Esophagus squamous epithelium (tissue), 5 donors: Measurements from ENCODE around the gene TBC1D5. TPM values are rescaled to one million over a fixed set of nuclear protein-coding genes. Genes with fewer than 3 reads are reported as not detected.

ENCODE experiments used
- DNase-seq: peaks from one replicate; lab custom pipeline; 2025; lab: John Stamatoyannopoulos, UW
- H3K27ac ChIP-seq, 4 donors: fragments of 200-600 bp; sonication (generic); one replicate each; pipeline ENCODE4 v1.5.1; 2016 to 2019; ENCODE audit warnings: mild to moderate bottlenecking in 1 of 4
- H3K27me3 ChIP-seq, 4 donors: fragments of 200-600 bp; sonication (generic); 1 replicate in 3 of 4; 2 replicates in 1 of 4; pipeline versions ENCODE4 v1.5.1 to v1.6.0; 2017 to 2021; ENCODE audit warnings: antibody characterized with exemption in 1 of 4
- H3K36me3 ChIP-seq, 3 donors: fragments of 200-600 bp; sonication (generic); one replicate each; pipeline ENCODE4 v1.5.1; 2016 to 2019
- H3K4me1 ChIP-seq, 3 donors: fragments of 200-600 bp; sonication (generic); one replicate each; pipeline ENCODE4 v1.5.1; 2017 to 2019
- H3K4me3 ChIP-seq, 4 donors: fragments of 200-600 bp; sonication (generic); 1 replicate in 3 of 4; 2 replicates in 1 of 4; pipeline ENCODE4 v1.5.1; 2016 to 2019; ENCODE audit warnings: mild to moderate bottlenecking in 2 of 4, moderate library complexity in 1 of 4
- H3K9me3 ChIP-seq, 3 donors: fragments of 200-600 bp; sonication (generic); one replicate each; pipeline ENCODE4 v1.5.1; 2016 to 2019
- POLR2A ChIP-seq, 4 donors: fragments of 450-650 bp; IDR thresholded peaks; one replicate each; pipeline ENCODE4 v1.6.1; 2017; ENCODE audit warnings: antibody characterized with exemption in 4 of 4, mild to moderate bottlenecking in 4 of 4, moderate library complexity in 3 of 4
- WGBS, 2 donors: methylation state at CpG; one replicate each; pipeline ENCODE4 v1.1.5; 2018; 5-methylcytosine and 5-hydroxymethylcytosine counted together
- intact Hi-C: fragments of 100-400 bp; cut with DNase I; formaldehyde crosslinking; loops from one replicate; pipeline ENCODE4 v1.15.0; 2022
- total RNA-seq, 4 donors: library from RNA; depleted of rRNA; stranded (reverse); fragments of >200 nt; gene quantifications; one replicate each; pipeline ENCODE4 v1.1.0, GENCODE V29; 2016
- TF ChIP-seq, protein P1 (sequence below), 6 experiments: fragments of 450-650 bp in 4 of 6; fragments of 200-600 bp in 2 of 6; sonication (generic) in 2 of 6; IDR thresholded peaks; one replicate each; pipeline ENCODE4 v1.5.1; 2016 to 2019; ENCODE audit warnings: antibody characterized with exemption in 6 of 6, mild to moderate bottlenecking in 4 of 6, moderate library complexity in 4 of 6
- donor health status: DM: yes; HTN: yes; CAD: no.

TBC1D5 gene
- total RNA-seq, 4 donors from 2014 or later: 32.8 to 56.1 (median 39.9) TPM

DNA sequence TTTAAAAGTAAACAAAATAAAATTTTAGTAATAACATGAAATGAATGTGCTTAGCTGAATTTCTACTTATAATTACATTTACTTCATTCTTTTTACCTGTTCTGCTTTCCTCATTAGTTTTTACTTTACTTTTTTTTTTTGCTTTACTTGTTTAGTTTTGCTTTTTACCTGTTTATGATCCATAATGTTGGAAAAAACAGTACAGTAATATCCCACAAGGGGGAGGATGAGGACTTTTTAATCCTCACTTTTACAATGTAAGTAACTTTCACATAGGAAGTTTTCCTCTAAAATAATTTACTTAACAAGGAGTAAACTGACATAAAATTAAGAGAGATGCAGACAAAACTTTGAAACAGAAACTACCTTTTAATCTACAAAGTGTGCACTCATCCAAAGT is 268.7 kb downstream of the TBC1D5 start:
- TF ChIP-seq, protein P1, sequence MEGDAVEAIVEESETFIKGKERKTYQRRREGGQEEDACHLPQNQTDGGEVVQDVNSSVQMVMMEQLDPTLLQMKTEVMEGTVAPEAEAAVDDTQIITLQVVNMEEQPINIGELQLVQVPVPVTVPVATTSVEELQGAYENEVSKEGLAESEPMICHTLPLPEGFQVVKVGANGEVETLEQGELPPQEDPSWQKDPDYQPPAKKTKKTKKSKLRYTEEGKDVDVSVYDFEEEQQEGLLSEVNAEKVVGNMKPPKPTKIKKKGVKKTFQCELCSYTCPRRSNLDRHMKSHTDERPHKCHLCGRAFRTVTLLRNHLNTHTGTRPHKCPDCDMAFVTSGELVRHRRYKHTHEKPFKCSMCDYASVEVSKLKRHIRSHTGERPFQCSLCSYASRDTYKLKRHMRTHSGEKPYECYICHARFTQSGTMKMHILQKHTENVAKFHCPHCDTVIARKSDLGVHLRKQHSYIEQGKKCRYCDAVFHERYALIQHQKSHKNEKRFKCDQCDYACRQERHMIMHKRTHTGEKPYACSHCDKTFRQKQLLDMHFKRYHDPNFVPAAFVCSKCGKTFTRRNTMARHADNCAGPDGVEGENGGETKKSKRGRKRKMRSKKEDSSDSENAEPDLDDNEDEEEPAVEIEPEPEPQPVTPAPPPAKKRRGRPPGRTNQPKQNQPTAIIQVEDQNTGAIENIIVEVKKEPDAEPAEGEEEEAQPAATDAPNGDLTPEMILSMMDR (IDR thresholded peaks at IDR 0.05): peak in 2 of 6 experiments; percentile 11 to 30
- no peak for TF ChIP-seq POLR2A (IDR thresholded peaks at IDR 0.05)
- Histone ChIP-seq H3K27me3 (no peaks in the 10 kb centered on the region), H3K4me3 (no peak overlapping the region), H3K4me1 (no peaks in the 10 kb centered on the region), H3K36me3 (no peaks in the 10 kb centered on the region), H3K9me3 (no peaks in the 10 kb centered on the region), H3K27ac (no peak overlapping the region)
- intact Hi-C loops: no loop called here
- DNase-seq: no peak

- H3K4me3 ChIP-seq: no peak overlapping the region
- H3K36me3 ChIP-seq: no peaks in the 10 kb centered on the region
- TF ChIP-seq, protein P1 (IDR thresholded peaks at IDR 0.05): no peak
- TF ChIP-seq POLR2A (IDR thresholded peaks at IDR 0.05): no peak
- H3K4me1 ChIP-seq: peaks cover 0 to 9% (median 0%) of the 10 kb centered on the region in 3 donors
- H3K27ac ChIP-seq: no peak overlapping the region
- intact Hi-C loops: no loop called here
- no peaks in the 10 kb centered on the region for H3K9me3 ChIP-seq
- WGBS, 2 donors: 89 to 93% methylated on average over 1 of the region's 1 CpG
- H3K27me3 ChIP-seq: no peaks in the 10 kb centered on the region
- DNase-seq: no peak
These were observed 272.5 kb downstream of the TBC1D5 start for GRCh38 chr3:17469954-17470353.

DNA sequence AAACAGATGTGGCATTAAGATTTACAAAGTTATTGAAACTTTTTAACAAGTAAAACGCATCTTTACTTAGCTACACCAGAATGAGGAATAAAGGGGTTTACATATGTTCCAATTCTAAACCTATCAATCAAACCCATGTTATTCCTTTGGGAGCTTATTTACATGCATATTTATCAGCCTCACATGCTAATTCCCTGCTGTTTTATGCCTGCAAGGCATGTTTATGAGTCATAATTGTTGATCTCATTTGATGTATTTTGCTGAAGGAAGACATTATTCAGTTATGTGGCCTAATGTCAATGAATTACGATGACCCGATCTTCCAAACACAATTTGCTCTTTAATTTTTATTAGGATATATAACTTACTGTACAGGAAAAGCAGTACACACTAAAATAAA is 272.9 kb downstream of the TBC1D5 start:
- intact Hi-C loops: no loop called here
- no peak for DNase-seq
- 72 to 85% methylated on average over 3 of the region's 3 CpGs for WGBS, 2 donors
- no peaks in the 10 kb centered on the region for H3K27me3 ChIP-seq
- peaks cover 0 to 9% (median 0%) of the 10 kb centered on the region in 3 donors for H3K4me1 ChIP-seq
- H3K36me3 ChIP-seq: no peaks in the 10 kb centered on the region
- no peak overlapping the region for H3K4me3 ChIP-seq
- H3K27ac ChIP-seq: no peak overlapping the region
- TF ChIP-seq, protein P1 (IDR thresholded peaks at IDR 0.05): no peak
- no peak for TF ChIP-seq POLR2A (IDR thresholded peaks at IDR 0.05)
- no peaks in the 10 kb centered on the region for H3K9me3 ChIP-seq

DNA sequence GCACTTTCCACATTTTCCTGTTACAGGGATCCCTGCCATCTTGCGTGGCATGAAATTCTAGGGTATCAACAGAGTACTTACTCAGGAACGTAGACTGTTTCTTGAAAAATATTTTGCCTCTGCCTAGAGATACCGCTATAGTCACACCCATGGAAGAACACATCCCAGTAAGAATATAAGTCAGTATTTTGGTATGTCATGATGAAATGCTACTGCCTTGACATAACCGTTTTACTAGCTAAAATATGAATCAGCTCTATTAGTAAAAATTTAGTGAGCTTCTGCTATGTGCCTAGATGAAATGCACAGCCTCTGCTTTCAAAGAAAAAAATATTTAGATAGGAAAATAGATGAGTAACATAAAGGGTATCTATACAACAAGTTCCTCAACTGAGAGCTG is 276.4 kb downstream of the TBC1D5 start:
- Histone ChIP-seq H3K36me3 (no peaks in the 10 kb centered on the region), H3K9me3 (no peaks in the 10 kb centered on the region), H3K4me1 (peaks cover 0 to 9% (median 0%) of the 10 kb centered on the region in 3 donors), H3K4me3 (no peak overlapping the region), H3K27me3 (no peaks in the 10 kb centered on the region), H3K27ac (no peak overlapping the region)
- DNase-seq: no peak
- intact Hi-C loops: no loop called here
- TF ChIP-seq, protein P1 (IDR thresholded peaks at IDR 0.05): no peak
- no peak for TF ChIP-seq POLR2A (IDR thresholded peaks at IDR 0.05)
- WGBS, 2 donors: 93 to 96% methylated on average over 4 of the region's 4 CpGs

DNA sequence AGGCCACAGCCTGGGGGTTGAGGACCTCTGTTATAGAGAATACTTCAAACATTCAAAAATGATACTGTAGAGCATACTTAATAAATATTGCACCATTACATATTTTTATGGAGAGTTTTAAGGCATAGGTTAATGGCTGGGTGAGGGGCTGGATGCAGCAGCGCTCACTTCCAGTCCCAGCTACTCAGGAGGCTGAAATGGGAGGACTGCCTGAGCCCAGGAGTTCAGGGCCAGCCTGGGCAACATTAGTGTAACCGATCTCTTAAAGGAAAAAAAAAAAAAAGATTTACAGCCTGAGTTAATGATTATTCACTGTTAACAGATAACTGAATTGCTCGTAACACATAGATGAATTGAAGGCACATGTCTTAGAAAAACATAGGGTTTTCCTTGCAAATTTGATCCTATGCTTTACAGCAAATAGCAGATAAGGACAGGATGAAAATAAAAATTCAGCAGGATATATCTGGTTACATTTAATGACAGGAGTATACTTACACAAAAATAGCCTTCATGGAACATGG is 282.9 kb downstream of the TBC1D5 start:
- DNase-seq: no peak
- intact Hi-C loops: no loop called here
- Histone ChIP-seq H3K4me1 (no peaks in the 10 kb centered on the region), H3K9me3 (no peaks in the 10 kb centered on the region), H3K27me3 (no peaks in the 10 kb centered on the region), H3K36me3 (no peaks in the 10 kb centered on the region), H3K27ac (no peak overlapping the region), H3K4me3 (no peak overlapping the region)
- WGBS, 2 donors: 56 to 63% methylated on average over 3 of the region's 3 CpGs
- no peak for TF ChIP-seq POLR2A (IDR thresholded peaks at IDR 0.05)
- TF ChIP-seq, protein P1 (IDR thresholded peaks at IDR 0.05): no peak
